GM19239 (cell line): Measurements from ENCODE around the gene CTSW.
"Not testable (repeated sequence)": the region's sequence is repeated elsewhere in the genome, so short reads cannot be mapped to it uniquely, and the experiment has no call there.

Experiments
- DNase-seq: peaks from one replicate; pipeline ENCODE4 v3.0.0; 2011; ENCODE audit warnings: low spot score; ENCODE audit not compliant: insufficient read length
- FAIRE-seq: peaks from 2 replicates; lab custom pipeline; 2011; peaks lifted over from hg19 to GRCh38; lab: Jason Lieb, UNC

The CTSW gene

GRCh38 chr11:65879617-65880016 lies at the start of gene CTSW:
CTSW (plus strand) TSS chr11:65879837; CDS start chr11:65879855, 18 bp downstream.
- no peak for FAIRE-seq
- DNase-seq, result no peak

GRCh38 chr11:65832231-65832630 lies 47.4 kb upstream of the CTSW start:
- DNase-seq, FAIRE-seq: not testable (repeated sequence)

GRCh38 chr11:65833297-65834030 lies 46.2 kb upstream of the CTSW start, which contains the start of gene SNX32:
SNX32 (plus strand) TSS chr11:65833963; CDS start chr11:65834066, 103 bp downstream.
- FAIRE-seq (peak; percentile 98), DNase-seq (peak; percentile 96)

GRCh38 chr11:65834202-65834601 lies 45.4 kb upstream of the CTSW start:
- FAIRE-seq, result no peak
- DNase-seq, result no peak

- DNase-seq (no peak), FAIRE-seq (peak; percentile 14)
Measured at GRCh38 chr11:65842144-65842543, 37.5 kb upstream of the CTSW start.

GRCh38 chr11:65843811-65844210 lies 35.8 kb upstream of the CTSW start:
- DNase-seq (no peak), FAIRE-seq (no peak)

GRCh38 chr11:65844231-65844872 lies 35.3 kb upstream of the CTSW start:
- no peak for FAIRE-seq
- DNase-seq, result no peak

- FAIRE-seq, result no peak
- DNase-seq, result no peak
Measured at GRCh38 chr11:65847746-65848145, 31.9 kb upstream of the CTSW start.

GRCh38 chr11:65848693-65849092 lies 30.9 kb upstream of the CTSW start:
- FAIRE-seq, DNase-seq: not testable (repeated sequence)

- no peak for DNase-seq
- no peak for FAIRE-seq
Measured at GRCh38 chr11:65849366-65849765, 30.3 kb upstream of the CTSW start.

- FAIRE-seq, result no peak
- no peak for DNase-seq
Measured at GRCh38 chr11:65849771-65850216, 29.8 kb upstream of the CTSW start.

GRCh38 chr11:65850217-65851082 lies 29.2 kb upstream of the CTSW start:
- FAIRE-seq (no peak), DNase-seq (no peak)

- FAIRE-seq (no peak), DNase-seq (no peak)
Measured at GRCh38 chr11:65851083-65851579, 28.5 kb upstream of the CTSW start.

- FAIRE-seq, result no peak
- no peak for DNase-seq
Measured at GRCh38 chr11:65851811-65852507, 27.7 kb upstream of the CTSW start.

GRCh38 chr11:65852508-65853245 lies 27.0 kb upstream of the CTSW start:
- FAIRE-seq (no peak), DNase-seq (no peak)

- no peak for DNase-seq
- no peak for FAIRE-seq
Measured at GRCh38 chr11:65853246-65853979, 26.2 kb upstream of the CTSW start.

GRCh38 chr11:65854161-65854592 lies 25.5 kb upstream of the CTSW start:
- no peak for DNase-seq
- no peak for FAIRE-seq
